ENCODE data around the gene PPP1R12A.
"Not testable (repeated sequence)": the region's sequence is repeated elsewhere in the genome, so short reads cannot be mapped to it uniquely, and the experiment has no call there.

Gene PPP1R12A

DNA sequence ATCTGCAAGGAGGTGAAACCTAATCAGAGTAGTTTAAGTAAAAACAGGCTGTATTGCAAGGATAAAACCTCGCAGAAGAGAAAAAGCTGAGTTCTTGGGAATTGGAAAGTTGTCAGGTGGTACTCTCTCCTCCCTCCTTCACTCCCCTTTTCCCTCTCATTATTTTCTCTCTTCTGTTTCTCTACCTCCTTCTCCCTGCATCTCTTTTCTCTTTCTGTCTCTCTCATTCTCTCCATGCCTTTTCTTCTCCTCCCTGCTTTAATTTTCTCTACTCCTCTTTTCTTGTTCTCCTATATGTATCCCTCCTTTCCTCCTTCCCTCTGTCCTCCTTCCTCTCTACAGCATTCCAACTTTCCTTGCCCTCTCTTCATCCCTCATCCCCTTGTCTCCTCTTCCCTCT, 14.2 kb upstream of the PPP1R12A start:
- TF ChIP-seq, protein P1, sequence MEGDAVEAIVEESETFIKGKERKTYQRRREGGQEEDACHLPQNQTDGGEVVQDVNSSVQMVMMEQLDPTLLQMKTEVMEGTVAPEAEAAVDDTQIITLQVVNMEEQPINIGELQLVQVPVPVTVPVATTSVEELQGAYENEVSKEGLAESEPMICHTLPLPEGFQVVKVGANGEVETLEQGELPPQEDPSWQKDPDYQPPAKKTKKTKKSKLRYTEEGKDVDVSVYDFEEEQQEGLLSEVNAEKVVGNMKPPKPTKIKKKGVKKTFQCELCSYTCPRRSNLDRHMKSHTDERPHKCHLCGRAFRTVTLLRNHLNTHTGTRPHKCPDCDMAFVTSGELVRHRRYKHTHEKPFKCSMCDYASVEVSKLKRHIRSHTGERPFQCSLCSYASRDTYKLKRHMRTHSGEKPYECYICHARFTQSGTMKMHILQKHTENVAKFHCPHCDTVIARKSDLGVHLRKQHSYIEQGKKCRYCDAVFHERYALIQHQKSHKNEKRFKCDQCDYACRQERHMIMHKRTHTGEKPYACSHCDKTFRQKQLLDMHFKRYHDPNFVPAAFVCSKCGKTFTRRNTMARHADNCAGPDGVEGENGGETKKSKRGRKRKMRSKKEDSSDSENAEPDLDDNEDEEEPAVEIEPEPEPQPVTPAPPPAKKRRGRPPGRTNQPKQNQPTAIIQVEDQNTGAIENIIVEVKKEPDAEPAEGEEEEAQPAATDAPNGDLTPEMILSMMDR (conservative IDR thresholded peaks at IDR 0.05; ENCODE audit: low read depth, low read length): no peak
- no peak overlapping the region for H3K4me3 ChIP-seq (ENCODE audit: low read depth, low read length)
- DNase-seq (ENCODE audit: low read depth): no peak

DNA sequence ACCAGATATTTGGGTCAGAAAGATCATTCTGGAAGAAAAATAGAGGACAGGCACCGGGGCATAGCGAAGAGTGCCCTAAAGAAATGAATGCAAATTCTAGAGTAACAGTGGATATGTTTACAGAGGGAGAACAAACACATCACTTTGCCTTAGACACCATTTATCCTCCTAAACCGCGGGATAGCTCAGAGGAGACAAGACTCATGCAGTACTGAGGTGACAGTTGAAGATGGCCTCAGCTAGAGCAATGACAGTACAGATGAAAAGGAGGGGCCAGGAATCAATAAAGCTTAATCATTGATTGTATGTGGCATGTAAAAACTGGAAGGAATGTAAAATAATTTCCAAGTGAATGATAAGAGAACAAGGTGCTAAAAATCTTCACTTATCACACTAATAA, 10.5 kb upstream of the PPP1R12A start:
- TF ChIP-seq, protein P1 (conservative IDR thresholded peaks at IDR 0.05; ENCODE audit: low read depth, low read length): no peak
- H3K4me3 ChIP-seq (ENCODE audit: low read depth, low read length): no peak overlapping the region
- DNase-seq (ENCODE audit: low read depth): no peak

DNA sequence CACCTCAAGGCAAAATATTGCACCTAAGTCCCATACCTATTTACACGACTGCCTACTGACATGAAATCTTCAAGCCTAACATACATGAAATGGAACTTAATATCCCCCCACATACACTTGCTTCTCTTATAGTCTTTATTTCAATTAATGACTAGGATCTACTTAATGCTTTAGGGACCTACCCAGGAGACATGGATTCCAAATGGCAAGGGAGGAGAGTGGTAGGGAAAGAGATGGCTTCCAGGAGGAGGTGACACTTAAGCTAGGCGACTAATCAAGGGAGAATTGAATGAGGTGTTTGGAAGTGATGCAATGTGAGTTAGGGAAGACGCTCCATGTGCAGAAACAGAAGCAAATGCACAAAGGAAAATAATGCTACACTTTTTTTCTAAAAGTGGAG, 9.7 kb upstream of the PPP1R12A start:
- no peak overlapping the region for H3K4me3 ChIP-seq (ENCODE audit: low read depth, low read length)
- TF ChIP-seq, protein P1 (conservative IDR thresholded peaks at IDR 0.05; ENCODE audit: low read depth, low read length): no peak
- DNase-seq (ENCODE audit: low read depth): no peak

DNA sequence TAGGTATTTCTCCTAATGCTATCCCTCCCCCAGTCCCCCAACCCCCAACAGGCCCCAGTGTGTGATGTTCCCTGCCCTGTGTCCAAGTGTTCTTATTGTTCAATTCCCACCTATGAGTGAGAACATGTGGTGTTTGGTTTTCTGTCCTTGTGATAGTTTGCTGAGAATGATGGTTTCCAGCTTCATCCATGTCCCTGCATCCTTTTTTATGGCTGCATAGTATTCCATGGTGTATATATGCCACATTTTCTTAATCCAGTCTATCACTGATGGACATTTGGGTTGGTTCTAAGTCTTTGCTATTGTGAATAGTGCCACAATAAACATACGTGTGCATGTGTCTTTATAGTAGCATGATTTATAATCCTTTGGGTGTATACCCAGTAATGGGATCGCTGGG, 7.9 kb upstream of the PPP1R12A start:
- not testable (repeated sequence) for H3K4me3 ChIP-seq (ENCODE audit: low read depth, low read length); DNase-seq (ENCODE audit: low read depth)

DNA sequence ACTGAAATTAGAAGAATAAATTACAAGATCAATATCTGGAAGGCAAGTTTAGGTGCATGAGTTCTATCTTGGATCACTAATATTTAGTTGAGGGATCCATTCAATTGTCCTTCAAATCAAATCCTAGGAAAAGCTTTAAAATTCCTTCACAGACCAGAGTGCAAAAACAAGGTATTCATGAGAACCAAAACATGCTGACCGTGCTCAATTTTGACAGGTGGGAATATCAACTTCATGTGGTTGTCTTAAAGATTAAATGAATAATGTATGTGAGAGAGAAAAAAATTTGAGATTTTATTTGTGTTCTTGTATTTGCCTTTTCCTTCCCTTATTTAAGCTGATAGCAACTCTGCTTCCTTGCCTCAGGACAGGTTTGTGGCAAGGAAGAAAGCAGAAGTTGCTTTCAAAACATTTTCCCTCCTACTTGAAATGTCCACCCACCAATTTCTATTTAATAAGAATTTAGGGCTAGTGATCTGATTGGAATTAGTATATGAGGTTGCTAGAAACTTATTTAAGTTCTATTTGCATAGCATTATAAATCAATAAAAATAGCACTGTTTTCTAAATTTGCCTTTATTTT, 4.9 kb upstream of the PPP1R12A start:
- no peak for DNase-seq (ENCODE audit: low read depth)
- H3K4me3 ChIP-seq (ENCODE audit: low read depth, low read length): no peak overlapping the region
- TF ChIP-seq, protein P1 (conservative IDR thresholded peaks at IDR 0.05; ENCODE audit: low read depth, low read length): no peak

DNA sequence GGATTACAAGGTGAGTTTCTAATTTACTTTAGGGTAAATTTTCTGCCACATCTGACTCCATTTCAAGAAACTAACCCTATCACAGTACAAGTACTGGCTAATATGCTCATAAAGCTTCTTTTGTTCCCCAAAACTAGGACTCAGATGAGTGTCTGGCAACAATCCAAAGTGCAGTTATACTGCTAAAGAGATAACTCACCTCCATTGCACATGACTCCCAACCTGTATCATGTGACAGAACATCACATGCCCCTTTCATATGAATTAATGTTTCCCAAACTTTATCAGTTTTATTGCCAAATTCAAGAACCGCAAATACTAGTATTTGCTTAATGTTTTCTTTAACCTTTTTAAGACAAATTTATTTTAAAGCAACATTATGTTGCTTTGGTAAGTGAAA, 3.9 kb upstream of the PPP1R12A start:
- DNase-seq (ENCODE audit: low read depth): no peak
- no peak overlapping the region for H3K4me3 ChIP-seq (ENCODE audit: low read depth, low read length)
- TF ChIP-seq, protein P1 (conservative IDR thresholded peaks at IDR 0.05; ENCODE audit: low read depth, low read length): no peak

DNA sequence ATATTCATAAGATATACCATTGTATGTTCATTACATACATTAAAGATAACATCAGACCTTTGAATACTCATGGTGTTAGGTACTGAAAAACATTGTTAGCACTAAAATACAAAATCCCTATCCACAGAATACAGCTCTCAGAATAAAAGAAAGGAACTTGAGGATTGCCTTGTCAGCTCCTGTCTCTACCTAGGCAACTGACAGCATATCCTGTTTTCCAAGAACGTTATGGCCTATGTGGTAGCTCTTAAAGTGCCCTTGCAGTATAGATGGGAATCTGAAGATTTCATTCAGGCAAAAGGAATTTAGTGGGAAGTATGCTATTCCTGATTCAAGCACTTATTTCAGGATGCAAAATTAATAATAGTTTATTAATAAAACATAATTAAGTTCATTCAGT, 1.8 kb upstream of the PPP1R12A start:
- no peak for DNase-seq (ENCODE audit: low read depth)
- TF ChIP-seq, protein P1 (conservative IDR thresholded peaks at IDR 0.05; ENCODE audit: low read depth, low read length): no peak
- H3K4me3 ChIP-seq (ENCODE audit: low read depth, low read length): no peak overlapping the region

Measured in choroid plexus epithelial cell (primary cell).